ENCODE results near the gene RALGAPB. TPM values are rescaled to one million over a fixed set of nuclear protein-coding genes. Genes with fewer than 3 reads are reported as not detected.
"Not testable (repeated sequence)": the region's sequence is repeated elsewhere in the genome, so short reads cannot be mapped to it uniquely, and the experiment has no call there.

Gene RALGAPB
- total and polyA plus RNA-seq, 2 donors, result 15.0 to 52.5 TPM

DNA sequence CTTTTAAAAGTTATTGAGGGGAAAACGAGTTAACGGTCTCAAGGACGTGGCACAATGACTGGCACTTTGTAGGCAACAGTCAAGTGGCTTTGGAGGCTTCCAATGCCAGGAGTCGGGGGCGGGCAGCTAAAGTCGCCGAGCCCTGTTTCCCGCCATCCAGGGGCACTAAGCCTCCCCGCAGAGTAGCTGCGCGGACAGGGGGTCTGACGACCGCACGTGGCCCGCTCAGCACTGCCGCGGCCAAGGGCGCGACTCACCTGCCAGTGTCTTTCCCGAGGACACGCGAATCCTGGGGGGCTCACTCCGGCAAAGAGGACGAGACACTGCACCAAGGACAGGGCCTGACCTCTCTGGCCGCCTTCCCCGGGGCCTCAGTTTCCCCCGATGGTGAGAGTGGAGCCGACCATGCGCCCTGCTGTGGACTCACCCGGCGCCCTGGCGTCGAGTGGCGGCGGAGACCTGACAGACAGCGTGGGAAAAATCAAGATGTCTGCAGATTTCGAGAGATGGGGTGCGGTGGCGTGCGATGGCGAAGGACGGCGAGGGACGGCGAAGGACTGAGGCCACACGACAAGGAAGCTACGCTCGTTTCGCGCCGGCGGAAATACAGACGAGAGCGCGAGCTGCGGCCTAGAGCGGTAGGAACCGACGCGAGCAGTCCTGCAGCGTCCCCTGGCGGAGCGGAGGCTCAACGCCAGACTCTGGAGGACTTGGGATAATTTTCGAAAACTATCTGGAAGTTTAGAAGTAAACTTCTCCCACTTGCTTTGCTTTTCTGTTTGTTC is 37.7 kb upstream of the RALGAPB start, which contains the start of gene SNHG17:
Gene SNHG17, minus strand, starts transcription at position 559 of the 785 bp plus-strand sequence.
- peaks cover 6% of the 10 kb centered on the region for H3K36me3 ChIP-seq (ENCODE audit: insufficient read depth)
- under 1% methylated on average over 65 of the region's 65 CpGs for WGBS
- H3K4me3 ChIP-seq (ENCODE audit: low read depth, low read length), result peak within 1 kb of the TSS; percentile 73
- H3K4me1 ChIP-seq (ENCODE audit: insufficient read depth), result no peaks in the 10 kb centered on the region
- peak within 1 kb of the TSS; percentile 53 for H3K27ac ChIP-seq (ENCODE audit: low read depth)
- DNase-seq (ENCODE audit: extremely low spot score), result peak; percentile 77

DNA sequence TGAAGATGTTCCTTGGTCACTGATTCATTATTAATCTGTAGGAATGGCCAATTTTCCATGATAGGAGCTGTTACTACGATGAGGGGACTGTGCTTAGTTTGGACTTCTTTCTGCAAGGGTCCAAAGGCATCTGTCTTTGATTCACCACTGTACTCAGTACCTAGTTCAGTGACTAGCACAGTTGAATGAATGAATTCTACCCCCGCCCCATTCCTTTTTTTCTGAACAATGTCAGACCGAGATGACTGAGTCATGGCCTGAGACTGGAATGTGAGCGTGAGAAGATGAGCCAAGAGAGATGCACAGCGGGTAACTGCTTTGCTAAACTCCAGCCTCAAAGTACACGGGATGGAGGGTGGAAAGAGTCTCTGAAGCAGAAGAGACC is 37.1 kb upstream of the RALGAPB start:
- no peak for DNase-seq (ENCODE audit: extremely low spot score)
- 66% methylated on average over 6 of the region's 6 CpGs for WGBS
- Histone ChIP-seq H3K4me1 (ENCODE audit: insufficient read depth) (no peaks in the 10 kb centered on the region), H3K36me3 (ENCODE audit: insufficient read depth) (peaks cover 5% of the 10 kb centered on the region), H3K4me3 (ENCODE audit: low read depth, low read length) (no peak overlapping the region), H3K27ac (ENCODE audit: low read depth) (no peak overlapping the region)

- Histone ChIP-seq H3K4me1 (ENCODE audit: insufficient read depth) (no peaks in the 10 kb centered on the region), H3K36me3 (ENCODE audit: insufficient read depth) (no peaks in the 10 kb centered on the region), H3K4me3 (ENCODE audit: low read depth, low read length) (no peak overlapping the region), H3K27ac (ENCODE audit: low read depth) (no peak overlapping the region)
- WGBS, result 74% methylated on average over 6 of the region's 6 CpGs
- DNase-seq (ENCODE audit: extremely low spot score), result no peak
Measured at GRCh38 chr20:38437796-38438195, 34.8 kb upstream of the RALGAPB start.

- DNase-seq (ENCODE audit: extremely low spot score); H3K4me3 ChIP-seq (ENCODE audit: low read depth, low read length); H3K4me1 ChIP-seq (ENCODE audit: insufficient read depth); H3K27ac ChIP-seq (ENCODE audit: low read depth); H3K36me3 ChIP-seq (ENCODE audit: insufficient read depth): not testable (repeated sequence)
- 93% methylated on average over 8 of the region's 8 CpGs for WGBS
Measured at GRCh38 chr20:38441110-38441509, 31.5 kb upstream of the RALGAPB start.

DNA sequence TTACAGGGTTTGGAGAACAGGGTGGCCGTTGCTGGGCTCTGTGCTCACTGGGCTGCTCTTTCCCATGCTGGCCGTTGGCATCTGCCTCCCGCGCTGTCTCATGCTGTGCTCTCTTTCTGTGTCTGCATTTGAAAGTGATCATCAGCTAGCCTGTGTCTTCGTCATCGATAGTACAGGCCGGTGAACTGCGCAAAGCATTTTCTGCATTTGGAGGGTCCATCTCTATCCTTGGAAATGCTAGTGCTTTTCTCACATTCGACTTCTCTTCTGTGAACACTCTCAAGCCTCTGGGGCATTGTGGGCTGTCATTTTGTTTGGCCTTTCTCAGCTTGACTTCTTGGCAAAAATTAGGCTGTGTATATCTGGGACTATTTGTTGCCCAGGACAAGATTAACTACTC is 30.7 kb upstream of the RALGAPB start:
- Histone ChIP-seq H3K36me3 (ENCODE audit: insufficient read depth) (no peaks in the 10 kb centered on the region), H3K4me3 (ENCODE audit: low read depth, low read length) (no peak overlapping the region), H3K4me1 (ENCODE audit: insufficient read depth) (no peaks in the 10 kb centered on the region), H3K27ac (ENCODE audit: low read depth) (no peak overlapping the region)
- 59% methylated on average over 9 of the region's 9 CpGs for WGBS
- no peak for DNase-seq (ENCODE audit: extremely low spot score)

DNA sequence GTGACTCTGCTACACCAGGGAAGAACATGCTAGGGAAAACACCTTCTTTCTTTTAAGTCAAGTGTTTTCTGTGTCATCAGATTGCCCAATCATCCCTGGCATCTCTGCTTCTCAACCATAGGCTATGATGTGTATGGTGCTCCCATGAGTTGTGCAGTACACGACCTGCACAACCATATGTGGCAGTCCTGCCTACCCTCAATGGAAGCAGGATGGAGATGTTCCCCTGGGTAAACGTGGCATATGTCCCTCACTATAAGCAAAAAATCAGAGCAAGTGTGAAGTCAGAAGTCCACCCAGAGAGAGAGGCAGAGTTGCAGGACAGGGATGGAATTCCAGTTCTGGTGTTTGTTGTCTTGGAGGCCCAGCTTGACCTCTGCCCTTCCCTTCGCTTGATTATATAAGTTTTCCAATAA is 27.3 kb upstream of the RALGAPB start:
- 89% methylated on average over 3 of the region's 3 CpGs for WGBS

GRCh38 chr20:38445901-38446425 is 26.7 kb upstream of the RALGAPB start:
- DNase-seq (ENCODE audit: extremely low spot score), result no peak
- Histone ChIP-seq H3K27ac (ENCODE audit: low read depth) (no peak overlapping the region), H3K4me3 (ENCODE audit: low read depth, low read length) (peak overlapping the region; percentile 75), H3K36me3 (ENCODE audit: insufficient read depth) (no peaks in the 10 kb centered on the region), H3K4me1 (ENCODE audit: insufficient read depth) (no peaks in the 10 kb centered on the region)
- 72% methylated on average over 6 of the region's 6 CpGs for WGBS

More for the DNA sequence above, 27.3 kb upstream of the RALGAPB start:
- H3K4me3 ChIP-seq (ENCODE audit: low read depth, low read length), result no peak overlapping the region
- no peak for DNase-seq (ENCODE audit: extremely low spot score)
- no peaks in the 10 kb centered on the region for H3K4me1 ChIP-seq (ENCODE audit: insufficient read depth)
- H3K36me3 ChIP-seq (ENCODE audit: insufficient read depth), result no peaks in the 10 kb centered on the region
- H3K27ac ChIP-seq (ENCODE audit: low read depth), result no peak overlapping the region

DNA sequence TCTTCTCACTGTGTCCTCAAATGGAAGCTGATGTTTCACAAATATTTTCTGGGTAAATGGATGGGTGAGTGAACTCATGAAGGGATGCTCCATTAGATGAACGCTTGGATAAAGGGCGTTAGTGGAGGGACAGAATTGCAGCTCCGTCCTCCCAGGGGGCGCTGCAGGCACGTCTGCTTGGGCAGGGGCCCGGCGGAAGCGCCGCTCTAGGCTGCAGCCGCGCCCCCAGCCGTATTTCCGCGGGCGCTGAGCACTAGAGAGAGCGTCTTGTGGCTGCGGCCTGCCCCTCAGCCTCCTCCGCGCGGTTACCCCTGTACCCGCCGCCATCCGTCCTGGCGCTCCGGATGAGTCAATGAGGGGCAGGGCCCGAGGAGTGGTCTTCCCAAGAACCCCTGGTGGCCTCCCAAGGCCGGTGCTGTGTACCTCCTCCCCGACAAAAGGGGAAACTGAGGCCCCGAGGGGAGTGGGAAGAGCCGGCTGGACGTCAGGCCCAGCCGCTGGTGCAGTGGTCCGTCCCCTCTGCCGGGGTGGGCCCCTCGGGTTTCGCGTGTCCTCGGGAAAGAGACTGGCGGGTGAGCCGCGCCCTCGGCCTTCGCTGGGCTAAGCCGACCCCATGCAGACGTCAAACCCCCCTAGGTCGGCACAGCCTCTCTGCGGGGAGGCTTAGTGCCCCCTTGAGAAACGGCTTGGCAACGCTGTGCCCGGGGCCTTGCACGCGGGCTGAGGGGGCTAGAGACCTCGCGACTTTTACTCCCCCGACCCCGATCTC is 26.0 kb upstream of the RALGAPB start:
- no peaks in the 10 kb centered on the region for H3K4me1 ChIP-seq (ENCODE audit: insufficient read depth)
- peak; percentile 58 for DNase-seq (ENCODE audit: extremely low spot score)
- WGBS, result under 1% methylated on average over 56 of the region's 56 CpGs
- peak overlapping the region; percentile 60 for H3K27ac ChIP-seq (ENCODE audit: low read depth)
- no peaks in the 10 kb centered on the region for H3K36me3 ChIP-seq (ENCODE audit: insufficient read depth)
- peak overlapping the region; percentile 75 for H3K4me3 ChIP-seq (ENCODE audit: low read depth, low read length)

DNA sequence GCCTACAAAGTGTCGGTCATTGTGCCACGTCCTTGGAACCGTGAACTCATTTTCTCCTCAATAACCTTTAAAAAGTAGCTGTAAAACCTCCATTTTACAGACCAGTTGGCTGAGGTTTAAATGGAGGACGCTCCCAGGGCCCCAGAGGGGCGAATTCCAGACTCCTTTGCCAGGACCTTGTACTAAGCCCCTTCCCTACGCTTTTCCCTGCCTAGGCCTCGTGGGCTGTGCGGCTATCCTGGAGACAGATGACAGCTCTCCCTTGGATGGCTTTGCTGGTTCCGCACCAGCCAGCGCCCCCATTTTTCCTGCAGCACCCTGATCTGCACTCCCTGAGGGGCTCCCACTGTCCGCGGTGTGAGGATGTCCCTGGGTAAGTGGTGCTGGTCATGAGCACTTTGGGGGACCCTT is 25.4 kb upstream of the RALGAPB start:
- peak overlapping the region; percentile 75 for H3K4me3 ChIP-seq (ENCODE audit: low read depth, low read length)
- no peaks in the 10 kb centered on the region for H3K4me1 ChIP-seq (ENCODE audit: insufficient read depth)
- WGBS, result 33% methylated on average over 12 of the region's 12 CpGs
- DNase-seq (ENCODE audit: extremely low spot score), result no peak
- H3K27ac ChIP-seq (ENCODE audit: low read depth), result no peak overlapping the region
- no peaks in the 10 kb centered on the region for H3K36me3 ChIP-seq (ENCODE audit: insufficient read depth)

DNA sequence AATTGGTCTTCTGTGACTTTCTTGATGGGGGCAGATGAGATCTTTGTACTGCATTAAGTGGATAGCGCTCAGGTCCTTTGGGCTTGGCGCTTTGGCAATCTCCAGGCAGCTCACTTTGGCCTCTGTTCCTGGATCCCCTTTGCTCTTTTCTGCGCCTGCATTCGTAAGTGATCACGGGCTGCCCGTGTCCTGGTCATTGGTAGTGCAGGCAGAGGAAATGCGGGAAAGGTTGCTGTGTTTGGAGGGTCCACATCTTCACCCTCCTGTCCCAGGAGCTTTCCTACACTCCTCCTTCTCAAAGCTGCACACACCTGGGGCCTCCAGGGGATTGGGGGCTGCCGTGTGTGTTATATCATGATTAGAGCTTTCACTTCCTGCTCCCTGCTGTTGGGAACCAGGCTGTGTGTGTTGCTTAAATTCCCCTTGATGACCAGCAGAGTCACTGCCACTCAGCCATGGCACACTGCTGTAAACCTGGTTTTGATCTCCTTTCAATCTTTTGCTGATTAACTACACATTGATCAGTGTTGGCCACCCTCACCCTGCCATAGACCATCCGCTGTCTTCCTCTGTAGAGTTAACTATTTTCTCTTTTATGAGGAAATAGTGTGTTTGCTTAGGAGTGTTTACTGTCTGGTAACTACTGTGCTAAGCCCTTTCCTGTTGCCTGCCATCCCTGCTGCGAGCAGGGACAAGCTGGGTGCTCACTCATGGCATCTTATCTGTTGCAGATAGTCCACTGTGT is 24.5 kb upstream of the RALGAPB start:
- Histone ChIP-seq H3K27ac (ENCODE audit: low read depth) (no peak overlapping the region), H3K4me3 (ENCODE audit: low read depth, low read length) (no peak overlapping the region), H3K4me1 (ENCODE audit: insufficient read depth) (no peaks in the 10 kb centered on the region), H3K36me3 (ENCODE audit: insufficient read depth) (no peaks in the 10 kb centered on the region)
- 83% methylated on average over 10 of the region's 10 CpGs for WGBS
- no peak for DNase-seq (ENCODE audit: extremely low spot score)

DNA sequence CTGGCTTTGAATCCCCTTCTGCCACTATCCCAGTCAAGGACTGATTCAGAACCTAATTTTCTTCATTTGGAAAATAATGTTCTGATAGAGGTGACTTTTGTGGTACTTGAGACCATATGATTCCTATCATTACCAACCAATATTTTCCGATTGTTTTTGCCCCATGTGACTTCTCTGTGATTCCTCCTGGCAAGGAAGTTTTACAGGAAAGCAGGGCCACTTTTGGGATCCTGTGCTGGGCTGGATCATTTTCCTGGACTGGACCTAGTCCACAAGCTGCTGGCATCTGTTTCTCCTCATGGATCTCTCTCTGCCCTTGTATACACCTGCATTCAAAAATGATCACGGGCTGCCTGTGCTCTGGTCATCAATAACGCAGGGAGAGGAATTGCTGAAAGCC is 23.6 kb upstream of the RALGAPB start:
- 86% methylated on average over 3 of the region's 3 CpGs for WGBS
- H3K4me1 ChIP-seq (ENCODE audit: insufficient read depth), result no peaks in the 10 kb centered on the region
- no peak overlapping the region for H3K4me3 ChIP-seq (ENCODE audit: low read depth, low read length)
- no peak for DNase-seq (ENCODE audit: extremely low spot score)
- H3K36me3 ChIP-seq (ENCODE audit: insufficient read depth), result no peaks in the 10 kb centered on the region
- no peak overlapping the region for H3K27ac ChIP-seq (ENCODE audit: low read depth)

- 86% methylated on average over 7 of the region's 7 CpGs for WGBS
- no peak for DNase-seq (ENCODE audit: extremely low spot score)
- no peak overlapping the region for H3K4me3 ChIP-seq (ENCODE audit: low read depth, low read length)
Measured at GRCh38 chr20:38450412-38450975, 22.1 kb upstream of the RALGAPB start.

More at GRCh38 chr20:38450412-38450975, 22.1 kb upstream of the RALGAPB start:
- Histone ChIP-seq H3K36me3 (ENCODE audit: insufficient read depth) (no peaks in the 10 kb centered on the region), H3K4me1 (ENCODE audit: insufficient read depth) (no peaks in the 10 kb centered on the region), H3K27ac (ENCODE audit: low read depth) (no peak overlapping the region)
